HCT116 (cell line): ENCODE results near the gene SH3BGR. TPM values are rescaled to one million over a fixed set of nuclear protein-coding genes. Genes with fewer than 3 reads are reported as not detected.

ENCODE experiments used
- ATAC-seq: fragments of 200-7000 bp; cut with Tn5 transposase; 2 replicates; pipeline ENCODE4 v1.9.1; 2020; ENCODE audit warnings: mild to moderate bottlenecking, moderate library complexity
- BruUV-seq: library from RNA; stranded (reverse); fragments of 400-500 nt; replicated peaks from 2 replicates; lab custom pipeline; 2021; lab: Mats Ljungman, UMichigan
- CTCF ChIA-PET: fragments of 300-600 bp; sonication (Branson Sonifier 250); formaldehyde crosslinking; loops from one replicate; lab custom pipeline; 2021; ENCODE audit warnings: antibody characterized with exemption; lab: Charles Lee
- POLR2A ChIA-PET: fragments of 300-600, 350-600 bp; sonication (Branson Sonifier 250); formaldehyde crosslinking; loops from one replicate; lab custom pipeline; 2021; ENCODE audit warnings: antibody characterized with exemption; lab: Charles Lee
- RAD21 ChIA-PET, 2 experiments: fragments of 300-600 bp; sonication (Branson Sonifier 250); formaldehyde crosslinking; loops; one replicate each; lab custom pipeline; 2023; ENCODE audit warnings: low total read pairs in 2 of 2; ENCODE audit not compliant: uncharacterized antibody in 2 of 2, unreplicated experiment in 2 of 2, low non-redundant PET in 1 of 2; lab: Charles Lee
- DNase-seq: peaks from one replicate; pipeline ENCODE4 v3.0.0-alpha.2; 2010; ENCODE audit warnings: low read depth, low spot score
- H2AFZ ChIP-seq: fragments of 200-600 bp; shearing (Covaris generic), sonication (generic); 2 replicates; pipeline ENCODE4 v1.6.1; 2017; ENCODE audit warnings: low read depth, mixed run types, mixed read lengths, antibody characterized with exemption, low read length; ENCODE audit not compliant: poor library complexity, severe bottlenecking
- H3K27ac ChIP-seq: 2 replicates; pipeline ENCODE4 v1.5.1; 2012; ENCODE audit warnings: low read depth, low read length
- H3K27me3 ChIP-seq: fragments of 200-600 bp; sonication (generic); 2 replicates; pipeline ENCODE4 v1.6.1; 2016; ENCODE audit warnings: mixed run types, low read length, mixed read lengths; ENCODE audit not compliant: insufficient read depth
- H3K36me3 ChIP-seq, 2 experiments: fragments of 200-500 bp in 1 of 2; fragments of 200-600 bp in 1 of 2; sonication (Bioruptor generic) in 1 of 2; sonication (generic) in 1 of 2; 2 replicates each; pipeline versions ENCODE4 v1.5.1 to v1.6.1; 2014 to 2016; ENCODE audit warnings: low read length in 2 of 2, inconsistent platforms in 1 of 2, mixed read lengths in 1 of 2, mixed run types in 1 of 2; ENCODE audit not compliant: insufficient read depth in 2 of 2, control insufficient read depth in 1 of 2
- H3K4me1 ChIP-seq, 2 experiments: fragments of 200-600 bp in 1 of 2; sonication (generic) in 1 of 2; 2 replicates each; pipeline versions ENCODE4 v1.5.1 to v1.6.1; 2012 to 2017; ENCODE audit warnings: low read length in 2 of 2, inconsistent platforms in 1 of 2, mild to moderate bottlenecking in 1 of 2, mixed read lengths in 1 of 2, mixed run types in 1 of 2, moderate library complexity in 1 of 2; ENCODE audit not compliant: insufficient read depth in 2 of 2, control insufficient read depth in 1 of 2
- H3K4me2 ChIP-seq: fragments of 200-600 bp; sonication (generic); 2 replicates; pipeline ENCODE4 v1.6.1; 2017; ENCODE audit warnings: mixed run types, low read length, mixed read lengths
- H3K4me3 ChIP-seq, 2 experiments: fragments of 200-600 bp in 1 of 2; sonication (generic) in 1 of 2; replicated peaks in 1 of 2; 2 replicates each; pipeline ENCODE4 v1.5.1; 2011 to 2016; ENCODE audit warnings: low read length in 2 of 2, control low read depth in 1 of 2, low read depth in 1 of 2, mild to moderate bottlenecking in 1 of 2, mixed read lengths in 1 of 2, mixed run types in 1 of 2
- H3K79me2 ChIP-seq: fragments of 200-600 bp; sonication (generic); 2 replicates; pipeline ENCODE4 v1.6.1; 2017; ENCODE audit warnings: mild to moderate bottlenecking, mixed run types, low read length, moderate library complexity, mixed read lengths; ENCODE audit not compliant: insufficient read depth
- H3K9ac ChIP-seq: fragments of 200-600 bp; sonication (generic); 2 replicates; pipeline ENCODE4 v1.6.1; 2016; ENCODE audit warnings: low read length, mixed read lengths
- H3K9me2 ChIP-seq: fragments of 200-600 bp; sonication (generic), shearing (Covaris generic); 2 replicates; pipeline ENCODE4 v1.6.1; 2017; ENCODE audit warnings: mixed run types, mild to moderate bottlenecking, moderate library complexity; ENCODE audit not compliant: insufficient read depth
- H3K9me3 ChIP-seq, 2 experiments: fragments of 200-500 bp in 1 of 2; fragments of 200-600 bp in 1 of 2; sonication (Bioruptor generic) in 1 of 2; sonication (generic) in 1 of 2; 2 replicates each; pipeline ENCODE4 v1.6.1; 2014 to 2017; ENCODE audit warnings: low read length in 2 of 2, mixed read lengths in 2 of 2, inconsistent platforms in 1 of 2, low read depth in 1 of 2, mild to moderate bottlenecking in 1 of 2, mixed run types in 1 of 2, moderate library complexity in 1 of 2; ENCODE audit not compliant: control insufficient read depth in 1 of 2, insufficient read depth in 1 of 2
- H4K20me1 ChIP-seq: fragments of 200-600 bp; sonication (generic), shearing (Covaris generic); 2 replicates; pipeline ENCODE4 v1.6.1; 2017; ENCODE audit warnings: mixed run types, mild to moderate bottlenecking, moderate library complexity; ENCODE audit not compliant: insufficient read depth
- ATF3 ChIP-seq: IDR thresholded peaks from 2 replicates; pipeline ENCODE4 v1.6.1; 2012
- REST ChIP-seq: IDR thresholded peaks from 2 replicates; pipeline ENCODE4 v1.6.1; 2012; ENCODE audit warnings: low read depth
- ZBTB33 ChIP-seq: IDR thresholded peaks from 2 replicates; pipeline ENCODE4 v1.6.1; 2011; ENCODE audit warnings: mild to moderate bottlenecking, low read length, moderate library complexity; ENCODE audit not compliant: insufficient replicate concordance; ENCODE audit errors: extremely low read depth
- intact Hi-C: fragments of 100-400 bp; cut with micrococcal nuclease; formaldehyde crosslinking; loops from 2 replicates; pipeline ENCODE4 v1.10.0; 2022
- total RNA-seq: library from RNA; stranded (reverse); gene quantifications from one replicate; pipeline ENCODE4 v1.2.1, GENCODE V29; 2021; ENCODE audit not compliant: unreplicated experiment

SH3BGR gene
- total RNA-seq, 1 experiment from 2014 or later = 4.8 TPM

GRCh38 chr21:39529026-39529425 is 77.3 kb downstream of the SH3BGR start:
- H4K20me1 ChIP-seq = no peaks in the 10 kb centered on the region
- RAD21 ChIA-PET = no interaction called here
- no peaks in the 10 kb centered on the region; the same call in 1 of the 2 replicates for H3K27me3 ChIP-seq
- BruUV-seq = no TSS peak
- no peak overlapping the region for H2AFZ ChIP-seq
- H3K9me2 ChIP-seq = no peaks in the 10 kb centered on the region
- POLR2A ChIA-PET = no interaction called here
- no peaks in the 10 kb centered on the region for H3K9me3 ChIP-seq
- H3K36me3 ChIP-seq = no peaks in the 10 kb centered on the region
- H3K27ac ChIP-seq = no peak overlapping the region
- H3K4me1 ChIP-seq = no peaks in the 10 kb centered on the region
- no peak overlapping the region for H3K9ac ChIP-seq
- no peak; the same call in 1 of the 2 replicates for ATAC-seq
- no peak overlapping the region for H3K4me3 ChIP-seq
- no peak for DNase-seq
- TF ChIP-seq ATF3 (no peak), ZBTB33 (no peak), REST (peak; percentile 49)
- no peaks in the 10 kb centered on the region for H3K79me2 ChIP-seq
- intact Hi-C loops = no loop called here
- H3K4me2 ChIP-seq = no peak overlapping the region
- CTCF ChIA-PET = no interaction called here
